ENCODE results near the gene HMCN1. TPM values are rescaled to one million over a fixed set of nuclear protein-coding genes. Genes with fewer than 3 reads are reported as not detected.
"Not testable (repeated sequence)": the region's sequence is repeated elsewhere in the genome, so short reads cannot be mapped to it uniquely, and the experiment has no call there.

The HMCN1 gene
- polyA plus RNA-seq, 3 donors from 2014 or later: 0.33 to 0.38 TPM; not detected in 1

- Mint-ChIP-seq H3K4me1 (no peaks in the 10 kb centered on the region), H3K27me3 (ENCODE audit: low read depth in 3 of 3) (peaks cover 0 to 3% (median 2%) of the 10 kb centered on the region in 3 donors), H3K36me3 (no peaks in the 10 kb centered on the region), H3K4me3 (no peak overlapping the region), H3K9me3 (peaks cover 0 to 3% (median 0%) of the 10 kb centered on the region in 6 donors), H3K27ac (no peak overlapping the region)
- DNase-seq: no peak
Measured at GRCh38 chr1:186210258-186210657, 476.1 kb downstream of the HMCN1 start.

- H3K9me3 Mint-ChIP-seq; H3K4me3 Mint-ChIP-seq; H3K27me3 Mint-ChIP-seq (ENCODE audit: low read depth in 3 of 3); H3K27ac Mint-ChIP-seq; DNase-seq; H3K36me3 Mint-ChIP-seq; H3K4me1 Mint-ChIP-seq: not testable (repeated sequence)
Measured at GRCh38 chr1:186211583-186211982, 477.4 kb downstream of the HMCN1 start.

GRCh38 chr1:186212568-186213224, 478.5 kb downstream of the HMCN1 start:
- DNase-seq: no peak

GRCh38 chr1:186213225-186213607, 479.0 kb downstream of the HMCN1 start:
- no peaks in the 10 kb centered on the region for H3K4me1 Mint-ChIP-seq
- H3K27ac Mint-ChIP-seq: no peak overlapping the region
- H3K36me3 Mint-ChIP-seq: no peaks in the 10 kb centered on the region
- peaks cover 0 to 3% (median 0%) of the 10 kb centered on the region in 6 donors for H3K9me3 Mint-ChIP-seq
- peaks cover 0 to 3% (median 2%) of the 10 kb centered on the region in 3 donors for H3K27me3 Mint-ChIP-seq (ENCODE audit: low read depth in 3 of 3)
- H3K4me3 Mint-ChIP-seq: no peak overlapping the region
- no peak for DNase-seq

More at GRCh38 chr1:186212568-186213224, 478.5 kb downstream of the HMCN1 start:
- peaks cover 0 to 3% (median 2%) of the 10 kb centered on the region in 3 donors for H3K27me3 Mint-ChIP-seq (ENCODE audit: low read depth in 3 of 3)
- no peaks in the 10 kb centered on the region for H3K4me1 Mint-ChIP-seq
- no peaks in the 10 kb centered on the region for H3K36me3 Mint-ChIP-seq
- no peak overlapping the region for H3K4me3 Mint-ChIP-seq
- H3K9me3 Mint-ChIP-seq: peaks cover 0 to 3% (median 0%) of the 10 kb centered on the region in 6 donors
- H3K27ac Mint-ChIP-seq: no peak overlapping the region

DNA sequence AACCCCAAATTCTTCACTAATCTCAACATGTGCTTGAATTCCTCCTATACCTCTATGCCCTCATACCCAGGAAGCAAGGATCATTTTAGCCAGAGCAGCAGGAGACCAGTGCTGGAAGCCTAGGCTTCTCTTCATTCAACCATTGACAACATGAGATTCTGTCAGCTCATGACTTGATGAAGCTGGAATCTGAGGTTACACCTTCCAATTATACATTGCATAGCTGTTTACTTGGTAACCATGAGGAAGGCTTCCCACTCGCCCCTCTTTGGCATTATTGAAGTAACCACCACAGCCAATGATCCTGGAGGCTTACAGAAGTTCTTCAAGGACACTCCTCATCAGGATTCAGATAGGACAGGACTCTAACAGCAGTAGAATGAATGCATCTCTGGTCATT, 480.6 kb downstream of the HMCN1 start:
- H3K27ac Mint-ChIP-seq: no peak overlapping the region
- no peak for DNase-seq
- H3K27me3 Mint-ChIP-seq (ENCODE audit: low read depth in 3 of 3): peaks cover 0 to 3% (median 2%) of the 10 kb centered on the region in 3 donors
- no peaks in the 10 kb centered on the region for H3K4me1 Mint-ChIP-seq
- H3K4me3 Mint-ChIP-seq: no peak overlapping the region
- H3K9me3 Mint-ChIP-seq: no peaks in the 10 kb centered on the region
- H3K36me3 Mint-ChIP-seq: no peaks in the 10 kb centered on the region

GRCh38 chr1:186215636-186216035, 481.4 kb downstream of the HMCN1 start:
- H3K4me1 Mint-ChIP-seq: no peaks in the 10 kb centered on the region
- H3K27me3 Mint-ChIP-seq (ENCODE audit: low read depth in 3 of 3): peaks cover 0 to 2% (median 0%) of the 10 kb centered on the region in 3 donors
- no peak for DNase-seq
- H3K36me3 Mint-ChIP-seq: no peaks in the 10 kb centered on the region
- no peak overlapping the region for H3K27ac Mint-ChIP-seq
- H3K4me3 Mint-ChIP-seq: no peak overlapping the region
- peaks cover 0 to 3% (median 0%) of the 10 kb centered on the region in 6 donors for H3K9me3 Mint-ChIP-seq

DNA sequence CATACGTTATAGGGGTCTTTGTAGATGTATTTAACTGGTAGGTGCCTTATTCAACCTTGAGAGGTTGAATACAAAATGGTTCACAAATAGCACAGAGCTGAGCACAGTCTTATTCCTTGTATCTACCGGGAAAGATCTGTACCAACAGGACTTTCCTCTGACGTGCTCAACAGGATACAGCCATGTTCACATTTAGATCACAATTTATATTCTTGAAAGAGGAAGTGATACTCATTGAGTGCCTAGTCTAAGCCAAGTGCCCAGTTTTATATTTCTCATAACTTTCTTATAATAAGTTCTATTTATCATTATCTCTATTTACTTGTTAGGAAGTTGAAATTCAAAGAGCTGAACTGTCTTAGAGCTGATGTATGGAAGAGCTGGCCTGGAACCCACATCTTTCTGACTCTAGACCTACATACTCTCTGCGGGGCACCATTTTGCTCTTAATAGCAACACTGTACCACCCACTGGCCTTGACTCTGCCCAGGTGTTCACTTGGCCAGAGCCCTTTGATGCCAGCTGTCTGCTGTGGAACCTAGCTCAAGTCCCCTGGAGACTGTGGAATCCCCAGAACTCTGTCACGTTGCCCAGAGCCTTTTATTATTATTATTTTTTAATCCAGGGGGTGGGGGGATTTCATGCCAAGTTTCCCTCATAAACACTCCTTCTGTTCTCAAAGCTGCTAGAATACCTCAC, 484.6 kb downstream of the HMCN1 start:
- H3K4me3 Mint-ChIP-seq: no peak overlapping the region
- DNase-seq: no peak

GRCh38 chr1:186220067-186220466, 485.9 kb downstream of the HMCN1 start:
- H3K27ac Mint-ChIP-seq: no peak overlapping the region
- DNase-seq: no peak
- no peaks in the 10 kb centered on the region for H3K36me3 Mint-ChIP-seq
- H3K27me3 Mint-ChIP-seq (ENCODE audit: low read depth in 3 of 3): peaks cover 0 to 2% (median 0%) of the 10 kb centered on the region in 3 donors
- no peak overlapping the region for H3K4me3 Mint-ChIP-seq
- H3K9me3 Mint-ChIP-seq: peaks cover 0 to 3% (median 0%) of the 10 kb centered on the region in 6 donors
- no peaks in the 10 kb centered on the region for H3K4me1 Mint-ChIP-seq

More for the DNA sequence above, 484.6 kb downstream of the HMCN1 start:
- Mint-ChIP-seq H3K27me3 (ENCODE audit: low read depth in 3 of 3) (no peaks in the 10 kb centered on the region), H3K9me3 (peaks cover 0 to 3% (median 0%) of the 10 kb centered on the region in 6 donors), H3K27ac (no peak overlapping the region), H3K36me3 (no peaks in the 10 kb centered on the region), H3K4me1 (no peaks in the 10 kb centered on the region)

GRCh38 chr1:186220911-186221310, 486.7 kb downstream of the HMCN1 start:
- Mint-ChIP-seq H3K4me1 (no peaks in the 10 kb centered on the region), H3K27me3 (ENCODE audit: low read depth in 3 of 3) (peaks cover 0 to 2% (median 0%) of the 10 kb centered on the region in 3 donors), H3K4me3 (peak overlapping the region in 1 of 5 donors; percentile 12), H3K9me3 (peaks cover 0 to 3% (median 0%) of the 10 kb centered on the region in 6 donors), H3K27ac (no peak overlapping the region), H3K36me3 (no peaks in the 10 kb centered on the region)
- no peak for DNase-seq

DNA sequence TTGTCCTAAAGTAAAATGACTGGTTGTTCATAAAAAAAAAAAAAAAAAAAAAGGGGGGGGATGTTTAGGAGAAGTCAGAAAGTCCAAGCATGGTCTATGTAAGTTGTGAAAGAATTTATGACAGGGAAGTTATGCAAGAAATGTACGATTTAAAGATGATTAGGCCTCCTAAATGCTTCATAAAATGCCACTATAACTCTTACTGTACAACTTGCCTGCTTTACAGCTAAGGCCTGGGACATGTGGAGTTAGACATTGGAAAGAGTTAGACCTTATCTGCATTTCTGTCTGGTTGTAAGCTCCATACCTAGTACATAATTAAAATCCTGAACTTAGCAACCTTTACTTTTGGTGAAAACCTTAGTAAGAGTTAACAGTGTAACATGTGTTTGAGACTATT, 490.9 kb downstream of the HMCN1 start:
- no peak for DNase-seq
- H3K27me3 Mint-ChIP-seq (ENCODE audit: low read depth in 3 of 3): peaks cover 0 to 4% (median 0%) of the 10 kb centered on the region in 3 donors
- no peak overlapping the region for H3K27ac Mint-ChIP-seq
- H3K4me1 Mint-ChIP-seq: no peaks in the 10 kb centered on the region
- H3K36me3 Mint-ChIP-seq: no peaks in the 10 kb centered on the region
- H3K4me3 Mint-ChIP-seq: no peak overlapping the region
- peaks cover 0 to 3% (median 0%) of the 10 kb centered on the region in 6 donors for H3K9me3 Mint-ChIP-seq

- no peaks in the 10 kb centered on the region for H3K9me3 Mint-ChIP-seq
- H3K4me3 Mint-ChIP-seq: no peak overlapping the region
- H3K27me3 Mint-ChIP-seq (ENCODE audit: low read depth in 3 of 3): peaks cover 2 to 4% (median 2%) of the 10 kb centered on the region in 3 donors
- H3K36me3 Mint-ChIP-seq: no peaks in the 10 kb centered on the region
- DNase-seq: no peak
- H3K27ac Mint-ChIP-seq: no peak overlapping the region
- H3K4me1 Mint-ChIP-seq: no peaks in the 10 kb centered on the region
Measured at GRCh38 chr1:186228749-186229148, 494.6 kb downstream of the HMCN1 start.

DNA sequence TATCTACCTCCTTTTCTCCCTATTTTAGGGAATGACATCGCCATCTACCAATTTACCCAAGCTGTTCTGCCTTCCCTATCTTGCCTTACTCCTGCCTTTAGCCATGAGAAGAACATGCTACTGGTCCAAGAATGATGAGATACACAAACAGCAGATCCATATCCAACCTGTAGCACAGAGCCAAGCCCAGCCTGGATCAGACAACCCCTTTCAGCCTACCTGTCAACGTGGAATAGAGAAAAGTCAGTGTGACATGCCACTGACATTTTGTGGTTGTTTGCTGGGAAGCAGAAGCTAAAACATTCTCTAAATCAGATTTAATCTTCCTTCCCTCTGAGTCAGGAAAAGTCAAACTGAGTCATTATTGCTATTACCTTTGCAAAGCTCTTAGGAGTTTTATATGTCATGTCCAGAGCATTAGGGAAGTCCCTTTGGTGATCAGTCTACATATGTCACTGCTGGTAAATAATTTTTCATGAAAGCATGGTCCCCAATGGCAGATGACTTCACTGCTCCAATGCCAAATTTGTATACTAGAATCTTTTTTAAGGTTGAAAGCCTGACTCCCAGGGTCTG, 497.8 kb downstream of the HMCN1 start:
- Mint-ChIP-seq H3K9me3 (no peaks in the 10 kb centered on the region), H3K36me3 (no peaks in the 10 kb centered on the region), H3K27me3 (ENCODE audit: low read depth in 3 of 3) (peaks cover 2 to 4% (median 2%) of the 10 kb centered on the region in 3 donors), H3K27ac (no peak overlapping the region), H3K4me3 (no peak overlapping the region), H3K4me1 (no peaks in the 10 kb centered on the region)
- DNase-seq: no peak

GRCh38 chr1:186234976-186235686, 500.9 kb downstream of the HMCN1 start:
- H3K27me3 Mint-ChIP-seq (ENCODE audit: low read depth in 3 of 3): peaks cover 1 to 4% (median 2%) of the 10 kb centered on the region in 3 donors
- H3K36me3 Mint-ChIP-seq: no peaks in the 10 kb centered on the region
- peaks cover 0 to 4% (median 0%) of the 10 kb centered on the region in 6 donors for H3K9me3 Mint-ChIP-seq
- no peaks in the 10 kb centered on the region for H3K4me1 Mint-ChIP-seq
- no peak overlapping the region for H3K27ac Mint-ChIP-seq
- no peak overlapping the region for H3K4me3 Mint-ChIP-seq
- DNase-seq: no peak

Measured in immature natural killer cell (primary cell).